ENCODE data around the gene GALNT11.
"Not testable (repeated sequence)": the region's sequence is repeated elsewhere in the genome, so short reads cannot be mapped to it uniquely, and the experiment has no call there.

DNA sequence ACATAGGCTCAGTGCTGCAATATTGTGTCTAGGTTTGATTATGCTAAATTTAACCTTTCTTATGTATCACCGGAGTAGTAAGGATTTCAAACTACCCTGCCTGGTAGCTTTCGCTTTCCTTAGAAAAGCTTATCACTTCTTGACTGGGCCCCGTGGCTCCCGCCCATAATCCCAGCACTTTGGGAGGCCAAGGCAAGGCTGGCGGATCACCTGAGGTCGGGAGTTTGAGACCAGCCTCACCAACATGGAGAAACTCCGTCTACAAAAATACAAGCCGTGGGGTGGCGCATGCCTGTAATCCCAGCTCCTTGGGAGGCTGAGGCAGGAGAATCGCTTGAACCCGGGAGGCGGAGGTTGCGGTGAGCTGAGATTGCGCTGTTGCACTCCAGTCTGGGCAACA lies 49.9 kb downstream of the GALNT11 start:
- TF ChIP-seq, protein P1, sequence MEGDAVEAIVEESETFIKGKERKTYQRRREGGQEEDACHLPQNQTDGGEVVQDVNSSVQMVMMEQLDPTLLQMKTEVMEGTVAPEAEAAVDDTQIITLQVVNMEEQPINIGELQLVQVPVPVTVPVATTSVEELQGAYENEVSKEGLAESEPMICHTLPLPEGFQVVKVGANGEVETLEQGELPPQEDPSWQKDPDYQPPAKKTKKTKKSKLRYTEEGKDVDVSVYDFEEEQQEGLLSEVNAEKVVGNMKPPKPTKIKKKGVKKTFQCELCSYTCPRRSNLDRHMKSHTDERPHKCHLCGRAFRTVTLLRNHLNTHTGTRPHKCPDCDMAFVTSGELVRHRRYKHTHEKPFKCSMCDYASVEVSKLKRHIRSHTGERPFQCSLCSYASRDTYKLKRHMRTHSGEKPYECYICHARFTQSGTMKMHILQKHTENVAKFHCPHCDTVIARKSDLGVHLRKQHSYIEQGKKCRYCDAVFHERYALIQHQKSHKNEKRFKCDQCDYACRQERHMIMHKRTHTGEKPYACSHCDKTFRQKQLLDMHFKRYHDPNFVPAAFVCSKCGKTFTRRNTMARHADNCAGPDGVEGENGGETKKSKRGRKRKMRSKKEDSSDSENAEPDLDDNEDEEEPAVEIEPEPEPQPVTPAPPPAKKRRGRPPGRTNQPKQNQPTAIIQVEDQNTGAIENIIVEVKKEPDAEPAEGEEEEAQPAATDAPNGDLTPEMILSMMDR (IDR thresholded peaks at IDR 0.05): not testable (repeated sequence)
- not testable (repeated sequence) for TF ChIP-seq POLR2AphosphoS5, POLR2A, EP300 (IDR thresholded peaks at IDR 0.05)

All from gastroesophageal sphincter (tissue), 3 donors.